ENCODE results near the gene GNG3.

DNA sequence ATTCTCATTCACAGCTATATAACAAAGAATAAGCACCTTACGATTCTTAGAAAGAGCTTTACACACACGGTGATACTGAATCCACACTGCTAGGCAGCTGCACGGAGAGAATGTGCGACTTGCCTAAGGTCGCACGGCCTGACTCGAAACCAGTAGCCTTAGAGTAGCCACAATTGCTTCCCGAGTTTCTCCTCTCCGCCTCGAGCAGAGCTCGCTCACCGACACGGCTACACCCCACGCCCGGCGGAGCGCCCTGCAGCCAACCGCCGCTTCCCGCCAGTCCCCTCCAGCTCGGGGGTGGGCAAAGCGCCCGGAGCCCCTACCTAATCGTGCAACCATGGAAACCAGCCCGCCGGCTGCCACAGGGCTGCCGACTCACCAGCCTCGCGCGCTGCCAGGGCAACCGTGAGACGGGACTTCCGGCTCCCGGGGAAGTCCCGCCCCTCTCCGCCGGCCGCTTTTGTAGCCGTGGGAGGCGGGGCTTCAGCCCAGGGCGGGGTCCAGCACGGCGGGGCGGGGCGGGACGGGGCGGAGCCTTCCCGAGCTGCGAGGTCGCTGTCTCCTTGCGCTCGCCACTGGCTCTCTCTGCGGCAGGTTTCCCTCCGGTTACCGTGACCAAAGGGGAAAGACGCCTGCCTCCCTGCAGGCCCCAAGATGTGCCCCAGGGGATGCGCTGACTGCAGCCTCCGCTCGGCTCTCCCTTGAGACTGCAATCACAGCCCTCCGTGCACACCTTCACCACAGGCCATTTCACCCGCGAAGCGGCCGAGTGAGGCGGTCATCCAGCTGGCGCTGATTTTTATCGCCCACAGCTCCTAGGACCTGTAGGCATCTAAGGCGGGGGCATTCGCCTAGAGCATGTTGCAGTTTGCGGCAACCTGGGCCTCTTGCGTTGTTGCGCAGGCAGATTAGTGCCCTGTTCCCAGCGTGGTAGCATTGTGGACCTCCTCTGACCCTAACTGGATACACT is 1.3 kb upstream of the GNG3 start:
- TF ChIP-seq, protein P1, sequence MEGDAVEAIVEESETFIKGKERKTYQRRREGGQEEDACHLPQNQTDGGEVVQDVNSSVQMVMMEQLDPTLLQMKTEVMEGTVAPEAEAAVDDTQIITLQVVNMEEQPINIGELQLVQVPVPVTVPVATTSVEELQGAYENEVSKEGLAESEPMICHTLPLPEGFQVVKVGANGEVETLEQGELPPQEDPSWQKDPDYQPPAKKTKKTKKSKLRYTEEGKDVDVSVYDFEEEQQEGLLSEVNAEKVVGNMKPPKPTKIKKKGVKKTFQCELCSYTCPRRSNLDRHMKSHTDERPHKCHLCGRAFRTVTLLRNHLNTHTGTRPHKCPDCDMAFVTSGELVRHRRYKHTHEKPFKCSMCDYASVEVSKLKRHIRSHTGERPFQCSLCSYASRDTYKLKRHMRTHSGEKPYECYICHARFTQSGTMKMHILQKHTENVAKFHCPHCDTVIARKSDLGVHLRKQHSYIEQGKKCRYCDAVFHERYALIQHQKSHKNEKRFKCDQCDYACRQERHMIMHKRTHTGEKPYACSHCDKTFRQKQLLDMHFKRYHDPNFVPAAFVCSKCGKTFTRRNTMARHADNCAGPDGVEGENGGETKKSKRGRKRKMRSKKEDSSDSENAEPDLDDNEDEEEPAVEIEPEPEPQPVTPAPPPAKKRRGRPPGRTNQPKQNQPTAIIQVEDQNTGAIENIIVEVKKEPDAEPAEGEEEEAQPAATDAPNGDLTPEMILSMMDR (conservative IDR thresholded peaks at IDR 0.05; ENCODE audit: low read length) = no peak
- no peak for TF ChIP-seq EZH2phosphoT487 (IDR thresholded peaks at IDR 0.05; ENCODE audit: borderline replicate concordance)
